ENCODE data around the gene GBA3.

Gene GBA3

GRCh38 chr4:22850055-22850454 lies 157.3 kb downstream of the GBA3 start:
- no peaks in the 10 kb centered on the region for H3K27me3 ChIP-seq (ENCODE audit: insufficient read depth, low read length)
- H3K9me3 ChIP-seq (ENCODE audit: low read length) = no peaks in the 10 kb centered on the region
- H2AFZ ChIP-seq (ENCODE audit: low read length) = no peak overlapping the region
- H3K79me2 ChIP-seq (ENCODE audit: insufficient read depth, low read length) = no peaks in the 10 kb centered on the region
- no peaks in the 10 kb centered on the region for H3K36me3 ChIP-seq (ENCODE audit: insufficient read depth, low read length)
- no peak overlapping the region for H3K4me3 ChIP-seq (ENCODE audit: low read depth, low read length, poor library complexity, severe bottlenecking)
- TF ChIP-seq, protein P1, sequence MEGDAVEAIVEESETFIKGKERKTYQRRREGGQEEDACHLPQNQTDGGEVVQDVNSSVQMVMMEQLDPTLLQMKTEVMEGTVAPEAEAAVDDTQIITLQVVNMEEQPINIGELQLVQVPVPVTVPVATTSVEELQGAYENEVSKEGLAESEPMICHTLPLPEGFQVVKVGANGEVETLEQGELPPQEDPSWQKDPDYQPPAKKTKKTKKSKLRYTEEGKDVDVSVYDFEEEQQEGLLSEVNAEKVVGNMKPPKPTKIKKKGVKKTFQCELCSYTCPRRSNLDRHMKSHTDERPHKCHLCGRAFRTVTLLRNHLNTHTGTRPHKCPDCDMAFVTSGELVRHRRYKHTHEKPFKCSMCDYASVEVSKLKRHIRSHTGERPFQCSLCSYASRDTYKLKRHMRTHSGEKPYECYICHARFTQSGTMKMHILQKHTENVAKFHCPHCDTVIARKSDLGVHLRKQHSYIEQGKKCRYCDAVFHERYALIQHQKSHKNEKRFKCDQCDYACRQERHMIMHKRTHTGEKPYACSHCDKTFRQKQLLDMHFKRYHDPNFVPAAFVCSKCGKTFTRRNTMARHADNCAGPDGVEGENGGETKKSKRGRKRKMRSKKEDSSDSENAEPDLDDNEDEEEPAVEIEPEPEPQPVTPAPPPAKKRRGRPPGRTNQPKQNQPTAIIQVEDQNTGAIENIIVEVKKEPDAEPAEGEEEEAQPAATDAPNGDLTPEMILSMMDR (IDR thresholded peaks at IDR 0.05; ENCODE audit: low read length) = no peak
- TF ChIP-seq EZH2 (IDR thresholded peaks at IDR 0.05; ENCODE audit: borderline replicate concordance, low read length) = no peak
- no peak overlapping the region for H3K4me2 ChIP-seq (ENCODE audit: low read length)
- no peak overlapping the region for H3K27ac ChIP-seq (ENCODE audit: low read depth, low read length, poor library complexity, severe bottlenecking)
- no peak overlapping the region for H3K9ac ChIP-seq (ENCODE audit: low read length)
- no peaks in the 10 kb centered on the region for H3K4me1 ChIP-seq (ENCODE audit: insufficient read depth, low read length, severe bottlenecking)
- H3F3A ChIP-seq (ENCODE audit: insufficient read depth, low read length) = no peaks in the 10 kb centered on the region
- H4K20me1 ChIP-seq (ENCODE audit: insufficient read depth, low read length) = no peaks in the 10 kb centered on the region
- no peaks in the 10 kb centered on the region for H3K9me2 ChIP-seq (ENCODE audit: low read depth, low read length)

DNA sequence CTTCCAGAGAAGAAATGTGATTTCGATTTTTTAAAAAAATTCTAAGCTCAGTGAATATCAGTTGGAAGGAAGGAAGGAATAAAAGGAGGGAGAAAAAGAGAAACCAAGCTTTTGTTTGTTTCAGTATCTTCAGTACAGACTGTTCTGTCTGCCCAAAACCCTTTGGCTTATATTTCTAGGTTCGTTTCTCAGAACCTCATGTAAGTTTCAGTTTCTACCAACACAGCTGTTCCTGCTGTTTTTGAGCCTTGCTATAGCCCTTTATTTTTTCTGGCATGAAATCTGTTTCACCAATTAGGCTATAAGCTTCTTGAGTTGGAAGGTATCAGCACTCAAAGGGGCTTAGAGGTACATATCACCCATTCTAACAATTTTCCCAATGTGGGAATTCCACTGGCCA lies 157.9 kb downstream of the GBA3 start:
- H3K4me2 ChIP-seq (ENCODE audit: low read length) = no peak overlapping the region
- TF ChIP-seq, protein P1 (IDR thresholded peaks at IDR 0.05; ENCODE audit: low read length) = no peak
- TF ChIP-seq EZH2 (IDR thresholded peaks at IDR 0.05; ENCODE audit: borderline replicate concordance, low read length) = no peak

GRCh38 chr4:22857411-22857810 lies 164.7 kb downstream of the GBA3 start:
- Histone ChIP-seq H3K79me2 (ENCODE audit: insufficient read depth, low read length) (no peaks in the 10 kb centered on the region), H3K9ac (ENCODE audit: low read length) (no peak overlapping the region), H3K4me1 (ENCODE audit: insufficient read depth, low read length, severe bottlenecking) (no peaks in the 10 kb centered on the region), H3K36me3 (ENCODE audit: insufficient read depth, low read length) (no peaks in the 10 kb centered on the region), H3K27me3 (ENCODE audit: insufficient read depth, low read length) (no peaks in the 10 kb centered on the region), H2AFZ (ENCODE audit: low read length) (no peak overlapping the region), H3F3A (ENCODE audit: insufficient read depth, low read length) (no peaks in the 10 kb centered on the region), H3K4me3 (ENCODE audit: low read depth, low read length, poor library complexity, severe bottlenecking) (no peak overlapping the region), H4K20me1 (ENCODE audit: insufficient read depth, low read length) (no peaks in the 10 kb centered on the region), H3K9me3 (ENCODE audit: low read length) (no peaks in the 10 kb centered on the region), H3K9me2 (ENCODE audit: low read depth, low read length) (no peaks in the 10 kb centered on the region), H3K4me2 (ENCODE audit: low read length) (no peak overlapping the region), H3K27ac (ENCODE audit: low read depth, low read length, poor library complexity, severe bottlenecking) (no peak overlapping the region)
- TF ChIP-seq, protein P1 (IDR thresholded peaks at IDR 0.05; ENCODE audit: low read length) = no peak
- TF ChIP-seq EZH2 (IDR thresholded peaks at IDR 0.05; ENCODE audit: borderline replicate concordance, low read length) = no peak

More for the DNA sequence above, 157.9 kb downstream of the GBA3 start:
- H2AFZ ChIP-seq (ENCODE audit: low read length) = no peak overlapping the region
- H3K9me3 ChIP-seq (ENCODE audit: low read length) = no peaks in the 10 kb centered on the region
- H4K20me1 ChIP-seq (ENCODE audit: insufficient read depth, low read length) = no peaks in the 10 kb centered on the region
- H3F3A ChIP-seq (ENCODE audit: insufficient read depth, low read length) = no peaks in the 10 kb centered on the region
- H3K79me2 ChIP-seq (ENCODE audit: insufficient read depth, low read length) = no peaks in the 10 kb centered on the region
- H3K9me2 ChIP-seq (ENCODE audit: low read depth, low read length) = no peaks in the 10 kb centered on the region
- H3K27me3 ChIP-seq (ENCODE audit: insufficient read depth, low read length) = no peaks in the 10 kb centered on the region
- H3K4me1 ChIP-seq (ENCODE audit: insufficient read depth, low read length, severe bottlenecking) = no peaks in the 10 kb centered on the region
- H3K36me3 ChIP-seq (ENCODE audit: insufficient read depth, low read length) = no peaks in the 10 kb centered on the region
- H3K27ac ChIP-seq (ENCODE audit: low read depth, low read length, poor library complexity, severe bottlenecking) = no peak overlapping the region
- H3K9ac ChIP-seq (ENCODE audit: low read length) = no peak overlapping the region
- H3K4me3 ChIP-seq (ENCODE audit: low read depth, low read length, poor library complexity, severe bottlenecking) = no peak overlapping the region

All from OCI-LY1 (cell line).